Neural cell (in vitro differentiated cells): ENCODE results near the gene GOLGA8A.

Experiments
- EP300 ChIP-seq: fragments of 450-650 bp; conservative IDR thresholded peaks from 2 replicates; pipeline ENCODE4 v1.6.1; 2014; ENCODE audit warnings: antibody characterized with exemption, mild to moderate bottlenecking, moderate library complexity; ENCODE audit not compliant: poor library complexity, severe bottlenecking
- EZH2 ChIP-seq: fragments of 200-600, 300-800 bp; shearing (Covaris generic), sonication (generic); IDR thresholded peaks from 2 replicates; pipeline ENCODE4 v1.6.1; 2014; ENCODE audit warnings: antibody characterized with exemption, low read length, borderline replicate concordance, mild to moderate bottlenecking; ENCODE audit not compliant: insufficient read depth, poor library complexity, severe bottlenecking
- RAD21 ChIP-seq: fragments of 450-650 bp; conservative IDR thresholded peaks from 2 replicates; pipeline ENCODE4 v1.6.1; 2014; ENCODE audit warnings: antibody characterized with exemption, mild to moderate bottlenecking, moderate library complexity
- TF ChIP-seq, protein P1 (sequence below): fragments of 450-650 bp; IDR thresholded peaks from 2 replicates; pipeline ENCODE4 v1.5.1; 2014; ENCODE audit warnings: antibody characterized with exemption, mild to moderate bottlenecking, moderate library complexity; ENCODE audit not compliant: poor library complexity, severe bottlenecking

- TF ChIP-seq EP300 (no peak), EZH2 (no peak), RAD21 (no peak)
- TF ChIP-seq, protein P1, sequence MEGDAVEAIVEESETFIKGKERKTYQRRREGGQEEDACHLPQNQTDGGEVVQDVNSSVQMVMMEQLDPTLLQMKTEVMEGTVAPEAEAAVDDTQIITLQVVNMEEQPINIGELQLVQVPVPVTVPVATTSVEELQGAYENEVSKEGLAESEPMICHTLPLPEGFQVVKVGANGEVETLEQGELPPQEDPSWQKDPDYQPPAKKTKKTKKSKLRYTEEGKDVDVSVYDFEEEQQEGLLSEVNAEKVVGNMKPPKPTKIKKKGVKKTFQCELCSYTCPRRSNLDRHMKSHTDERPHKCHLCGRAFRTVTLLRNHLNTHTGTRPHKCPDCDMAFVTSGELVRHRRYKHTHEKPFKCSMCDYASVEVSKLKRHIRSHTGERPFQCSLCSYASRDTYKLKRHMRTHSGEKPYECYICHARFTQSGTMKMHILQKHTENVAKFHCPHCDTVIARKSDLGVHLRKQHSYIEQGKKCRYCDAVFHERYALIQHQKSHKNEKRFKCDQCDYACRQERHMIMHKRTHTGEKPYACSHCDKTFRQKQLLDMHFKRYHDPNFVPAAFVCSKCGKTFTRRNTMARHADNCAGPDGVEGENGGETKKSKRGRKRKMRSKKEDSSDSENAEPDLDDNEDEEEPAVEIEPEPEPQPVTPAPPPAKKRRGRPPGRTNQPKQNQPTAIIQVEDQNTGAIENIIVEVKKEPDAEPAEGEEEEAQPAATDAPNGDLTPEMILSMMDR, result no peak
These were observed 35.3 kb upstream of the GOLGA8A start for GRCh38 chr15:34472947-34473346.
